HG03354 (cell line): ENCODE results near the gene SERPINI1.

Source experiments
- ATAC-seq: cut with Tn5 transposase; IDR thresholded peaks from one replicate; pipeline ENCODE4 v1.9.1; 2021; ENCODE audit warnings: mild to moderate bottlenecking; ENCODE audit not compliant: unreplicated experiment, poor library complexity, severe bottlenecking

Gene SERPINI1

DNA sequence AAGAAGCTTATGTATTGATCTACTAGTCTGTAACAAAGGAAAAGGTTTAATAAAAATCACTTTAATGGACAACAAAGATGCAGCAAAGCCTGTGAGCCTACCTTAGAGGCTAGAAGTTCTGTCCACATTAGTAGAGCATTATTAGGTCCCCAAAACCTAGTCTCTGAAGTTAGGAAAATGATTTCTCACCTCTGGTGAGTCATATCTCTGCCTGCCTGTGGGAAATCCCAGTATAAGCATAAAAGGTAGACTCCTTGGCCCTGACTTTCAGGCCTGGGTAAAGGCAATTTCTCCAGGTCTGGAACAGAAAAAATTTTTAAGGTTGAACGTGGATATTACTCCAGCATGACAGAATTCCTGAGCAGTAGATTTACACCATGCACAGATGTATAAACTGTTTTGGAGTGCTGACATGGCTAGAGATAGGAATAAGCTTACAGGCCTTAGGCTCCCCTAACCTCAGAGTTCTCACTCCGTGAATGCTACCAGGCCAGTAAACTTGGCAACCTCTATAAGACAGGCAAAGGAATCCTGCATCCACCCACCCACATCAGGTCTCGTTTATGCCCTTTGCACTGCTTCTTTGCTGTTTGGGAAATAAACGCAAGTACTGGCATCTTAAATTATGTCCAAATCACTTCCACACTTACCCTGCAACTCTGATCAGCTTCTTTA is 104.1 kb downstream of the SERPINI1 start:
- no peak for ATAC-seq

DNA sequence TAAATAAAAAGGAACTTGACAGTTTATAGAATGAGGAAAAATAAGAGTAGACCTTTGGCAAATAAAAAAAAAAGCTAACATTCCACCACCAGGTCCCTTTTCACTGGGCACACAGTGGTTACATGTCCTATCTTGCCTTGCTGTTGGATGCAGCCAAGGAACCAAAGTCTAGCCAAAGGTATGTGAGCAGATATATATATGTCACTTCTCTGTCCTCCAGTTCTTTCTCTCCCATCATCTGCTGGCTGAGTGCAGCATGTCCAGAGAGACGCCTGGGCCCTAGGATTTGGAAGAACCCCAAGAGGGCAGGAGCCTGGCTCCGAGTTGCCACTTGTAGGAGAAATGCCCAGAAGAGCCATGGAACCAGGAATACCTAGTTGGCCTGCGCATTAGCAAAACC is 104.7 kb downstream of the SERPINI1 start:
- no peak for ATAC-seq

DNA sequence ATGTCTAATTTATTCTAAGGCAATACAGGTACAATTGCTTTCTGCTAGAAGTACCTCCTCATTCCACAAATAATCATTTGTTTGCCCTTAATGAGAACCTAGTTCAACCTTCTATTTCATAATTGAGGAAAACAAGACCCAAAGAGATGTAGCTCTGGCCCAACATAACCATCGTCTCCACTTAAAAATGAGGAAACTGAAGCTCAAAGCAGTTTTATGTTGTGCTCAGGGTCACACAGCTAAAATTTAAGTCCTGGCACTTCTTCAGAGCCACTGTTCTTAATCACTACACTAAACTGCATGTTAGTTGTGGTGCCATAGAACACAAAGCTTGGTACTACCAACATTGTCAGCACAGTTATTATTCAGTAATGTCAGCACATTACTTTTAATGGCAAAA is 108.0 kb downstream of the SERPINI1 start:
- ATAC-seq = peak; percentile 23

DNA sequence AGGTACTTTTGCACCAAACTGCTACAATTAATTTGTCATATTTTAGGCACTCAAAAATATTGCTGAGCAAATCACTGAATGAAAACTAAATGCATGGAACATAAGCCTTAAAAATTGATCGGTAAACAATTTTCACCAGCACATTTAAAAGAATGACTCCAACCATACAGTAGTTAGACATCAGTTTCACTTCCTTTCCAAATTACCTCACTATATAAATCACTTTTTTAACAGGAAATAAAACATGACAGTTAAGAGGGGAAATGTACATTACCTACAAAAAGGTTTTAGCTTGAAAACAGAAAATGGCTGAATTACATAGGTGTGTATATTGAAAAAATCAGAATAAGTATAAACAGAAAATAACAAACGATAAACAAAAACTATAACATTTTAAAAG is 108.4 kb downstream of the SERPINI1 start:
- peak; percentile 74 for ATAC-seq

DNA sequence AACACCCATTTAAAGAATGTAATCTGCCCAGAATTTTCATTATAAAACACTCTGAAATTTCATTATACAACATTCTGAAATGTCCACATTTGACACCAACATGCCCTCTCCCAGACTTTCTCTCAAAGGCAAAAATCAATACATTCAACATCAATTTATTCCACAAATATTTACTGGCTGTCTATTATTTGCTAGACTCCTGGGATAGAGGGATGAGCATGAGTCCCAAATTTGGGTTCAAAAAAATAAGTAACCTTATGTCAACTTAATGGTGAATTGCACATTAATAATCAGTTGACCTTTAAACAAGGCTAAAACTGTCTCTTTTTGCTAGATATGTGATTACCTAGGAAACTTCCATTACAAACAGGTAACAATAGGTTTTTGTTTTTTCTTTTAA is 109.0 kb downstream of the SERPINI1 start:
- no peak for ATAC-seq

DNA sequence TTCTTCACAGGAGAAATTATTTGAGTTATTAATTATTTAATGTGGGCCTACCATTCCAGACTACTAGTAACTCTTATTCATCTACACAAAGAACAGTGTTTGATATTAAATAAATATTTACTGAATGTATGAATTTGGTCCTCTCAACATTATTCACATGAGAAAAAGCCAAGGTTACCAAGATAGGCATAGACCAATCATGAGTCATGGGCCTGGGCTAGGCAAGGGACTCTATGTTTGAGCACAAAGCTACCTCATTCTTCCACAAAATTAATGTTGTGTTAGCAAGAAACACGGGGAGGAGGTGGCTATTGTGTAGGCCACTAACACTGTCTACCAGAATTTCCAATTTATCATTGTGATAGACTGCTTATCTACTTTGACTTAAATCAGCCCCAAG is 115.7 kb downstream of the SERPINI1 start:
- no peak for ATAC-seq

DNA sequence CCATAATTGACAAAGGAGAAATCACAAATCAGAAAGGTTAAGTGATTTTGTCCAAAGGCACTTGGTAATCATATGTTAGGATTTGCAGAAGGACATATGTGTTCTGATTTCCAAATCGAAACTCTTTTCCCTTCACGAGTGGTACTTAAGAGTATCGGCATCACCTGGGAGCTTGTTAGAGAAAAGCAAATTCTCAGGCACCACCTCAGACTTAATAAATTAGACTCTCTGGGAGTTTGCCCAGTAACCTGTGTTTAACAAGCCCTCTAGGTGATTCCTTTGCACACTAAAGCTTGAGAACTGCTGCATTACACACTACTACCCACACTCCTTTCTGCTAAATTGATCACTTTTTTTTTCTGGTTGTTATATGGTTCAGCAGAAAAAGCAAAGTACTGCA is 116.2 kb downstream of the SERPINI1 start:
- no peak for ATAC-seq

DNA sequence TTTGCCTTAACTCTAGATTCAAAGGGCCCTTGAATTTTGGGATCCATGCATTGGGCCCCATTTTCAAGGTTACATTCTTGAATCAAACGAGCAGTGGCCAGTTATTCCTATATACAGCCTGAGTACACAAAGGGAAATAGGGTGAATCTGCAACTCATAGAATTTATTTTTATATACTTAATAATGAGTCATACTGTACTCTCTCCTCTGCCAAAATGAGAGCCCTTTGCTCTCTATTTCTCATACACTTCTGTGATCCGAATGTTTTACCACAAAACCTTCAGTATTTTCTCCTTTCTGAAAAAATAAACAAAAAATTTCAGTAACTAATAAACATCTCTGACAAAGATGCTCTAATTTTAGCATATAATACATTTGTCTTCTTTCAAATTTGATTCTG is 116.7 kb downstream of the SERPINI1 start:
- no peak for ATAC-seq

DNA sequence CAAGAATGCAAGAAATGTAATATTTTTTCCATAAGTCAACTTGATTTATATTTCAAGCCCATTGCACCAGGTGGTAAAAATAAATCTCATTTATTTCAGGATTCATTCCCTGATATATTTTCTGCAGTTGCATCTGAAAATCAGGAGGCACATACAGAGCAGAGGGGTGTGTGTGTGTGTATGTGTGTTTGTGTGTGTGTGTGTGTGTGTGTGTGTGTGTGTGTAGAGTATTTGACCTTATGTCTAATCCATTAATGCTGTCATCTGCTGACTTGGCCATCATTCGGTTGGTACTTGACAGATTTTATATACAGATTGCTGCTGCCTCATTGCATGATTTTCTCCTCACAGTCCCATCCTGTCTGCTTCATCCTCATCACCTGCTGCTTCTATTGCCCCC is 118.5 kb downstream of the SERPINI1 start:
- ATAC-seq = no peak

DNA sequence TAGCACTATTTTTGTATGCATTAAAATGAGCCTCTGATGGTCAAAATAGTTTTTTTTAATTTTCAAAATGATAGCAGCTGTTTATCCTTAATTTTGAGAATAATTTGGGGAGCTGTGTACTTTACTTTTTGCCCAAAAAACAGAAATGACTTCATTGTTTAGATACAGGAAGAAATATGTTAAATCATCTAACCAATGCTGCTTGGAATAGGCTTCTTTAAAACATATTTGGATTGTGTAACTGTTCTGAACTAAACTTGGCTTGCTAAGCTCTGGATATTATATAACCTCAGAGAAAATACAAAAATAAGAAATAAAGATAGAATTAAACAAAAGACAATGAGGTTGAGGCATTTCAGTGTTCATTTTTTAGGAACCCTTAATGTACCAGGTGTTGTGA is 119.3 kb downstream of the SERPINI1 start:
- no peak for ATAC-seq

DNA sequence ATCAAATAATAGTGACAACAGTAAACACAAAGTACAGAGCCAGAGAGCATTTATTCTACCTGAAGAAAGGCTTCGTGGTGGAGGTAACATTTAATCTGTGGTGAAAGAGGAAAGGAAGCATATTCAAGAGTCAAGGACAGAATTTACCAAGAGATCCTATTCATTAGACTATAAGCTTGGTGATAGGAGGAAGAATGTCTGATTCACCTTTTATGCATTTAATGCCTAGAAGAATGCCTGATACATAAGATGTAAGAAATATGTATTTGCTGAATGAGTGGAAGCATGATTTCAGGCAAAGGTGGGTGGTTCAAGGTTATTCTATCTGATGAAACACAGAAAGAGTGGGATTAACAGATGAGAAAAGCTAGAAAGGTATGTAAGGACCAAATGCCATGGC is 119.8 kb downstream of the SERPINI1 start:
- ATAC-seq = no peak

DNA sequence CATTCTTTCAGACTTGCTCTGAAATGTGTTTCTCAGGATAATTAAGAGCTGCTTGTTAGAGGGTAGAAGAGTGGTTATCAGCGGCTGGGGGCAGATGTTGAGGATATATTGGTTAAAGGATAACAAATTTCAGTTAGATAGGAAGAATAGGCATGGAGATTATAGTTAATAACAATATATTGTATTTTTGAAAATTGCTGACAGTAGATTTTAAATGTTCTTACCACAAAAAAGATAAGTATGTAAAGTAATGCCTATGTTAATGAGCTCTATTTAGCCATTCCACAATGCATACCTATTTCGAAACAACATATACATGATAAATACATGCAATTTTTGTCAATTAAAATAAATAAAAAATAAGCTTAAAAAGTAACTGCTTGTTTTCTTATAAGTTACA is 123.3 kb downstream of the SERPINI1 start:
- ATAC-seq = no peak

DNA sequence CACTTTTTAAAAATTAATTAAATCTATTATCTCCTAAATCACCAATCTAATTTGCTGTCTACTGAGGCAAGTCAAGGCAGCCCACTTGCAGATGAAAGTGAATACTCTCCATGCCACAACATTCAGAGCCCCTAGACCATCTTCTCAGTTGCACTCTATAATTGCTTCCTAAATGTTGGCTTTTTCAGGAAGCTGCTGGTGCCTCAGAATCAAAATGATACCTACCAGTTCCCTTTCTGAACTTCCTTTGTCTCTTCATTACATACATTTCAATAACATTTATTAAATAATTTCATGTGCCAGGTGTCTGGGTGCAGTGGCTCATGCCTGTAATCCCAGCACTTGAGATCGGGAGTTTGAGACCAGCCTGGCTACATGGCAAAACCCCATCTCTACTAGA is 124.1 kb downstream of the SERPINI1 start:
- no peak for ATAC-seq

DNA sequence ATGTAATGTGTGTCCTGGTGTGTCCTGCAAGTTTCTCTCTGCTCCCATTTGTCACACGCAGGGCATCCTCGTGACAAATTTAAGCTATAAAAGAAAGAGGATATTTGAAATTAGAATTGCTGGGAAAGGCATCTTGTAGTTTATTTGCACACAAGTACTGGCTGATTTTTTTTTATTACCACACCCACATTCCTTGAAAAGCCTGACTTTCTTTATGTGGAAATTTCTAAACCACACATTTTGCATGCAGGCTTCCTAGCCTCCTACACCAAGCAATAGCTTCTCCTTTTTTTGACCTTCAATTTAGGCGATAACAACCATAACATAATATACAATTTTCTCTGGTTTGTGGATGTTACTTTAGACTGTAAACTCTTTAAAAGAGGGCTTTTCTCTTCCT is 126.1 kb downstream of the SERPINI1 start:
- ATAC-seq = no peak

DNA sequence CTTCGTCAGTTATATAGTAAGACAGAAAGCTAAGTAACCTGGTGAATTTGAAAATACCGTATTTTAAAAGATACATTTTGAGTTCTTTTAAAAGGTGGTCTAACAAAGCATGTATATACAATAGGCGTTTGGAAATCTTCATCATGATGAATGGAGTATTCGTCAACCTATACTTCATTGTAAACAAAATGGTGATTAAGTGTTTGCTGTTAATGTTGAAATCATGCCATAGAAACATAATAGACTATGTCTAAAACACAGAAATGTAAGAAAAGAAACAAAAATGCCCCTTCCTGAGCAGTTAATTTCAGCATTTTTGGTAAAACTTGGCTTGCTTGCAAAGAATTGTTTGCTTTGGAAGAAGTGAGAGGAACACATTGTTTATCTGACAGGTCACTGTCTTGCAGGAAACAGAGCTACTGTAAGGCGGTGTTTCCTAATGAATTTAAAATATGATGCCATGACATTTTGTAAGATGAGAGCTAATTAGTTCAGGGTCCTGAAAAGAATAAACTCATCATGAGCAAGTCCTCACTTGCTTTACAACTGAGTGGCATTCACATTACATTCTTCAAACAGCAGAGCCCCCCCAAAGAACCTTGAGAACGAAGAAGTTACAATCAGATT is 126.7 kb downstream of the SERPINI1 start:
- ATAC-seq = no peak

DNA sequence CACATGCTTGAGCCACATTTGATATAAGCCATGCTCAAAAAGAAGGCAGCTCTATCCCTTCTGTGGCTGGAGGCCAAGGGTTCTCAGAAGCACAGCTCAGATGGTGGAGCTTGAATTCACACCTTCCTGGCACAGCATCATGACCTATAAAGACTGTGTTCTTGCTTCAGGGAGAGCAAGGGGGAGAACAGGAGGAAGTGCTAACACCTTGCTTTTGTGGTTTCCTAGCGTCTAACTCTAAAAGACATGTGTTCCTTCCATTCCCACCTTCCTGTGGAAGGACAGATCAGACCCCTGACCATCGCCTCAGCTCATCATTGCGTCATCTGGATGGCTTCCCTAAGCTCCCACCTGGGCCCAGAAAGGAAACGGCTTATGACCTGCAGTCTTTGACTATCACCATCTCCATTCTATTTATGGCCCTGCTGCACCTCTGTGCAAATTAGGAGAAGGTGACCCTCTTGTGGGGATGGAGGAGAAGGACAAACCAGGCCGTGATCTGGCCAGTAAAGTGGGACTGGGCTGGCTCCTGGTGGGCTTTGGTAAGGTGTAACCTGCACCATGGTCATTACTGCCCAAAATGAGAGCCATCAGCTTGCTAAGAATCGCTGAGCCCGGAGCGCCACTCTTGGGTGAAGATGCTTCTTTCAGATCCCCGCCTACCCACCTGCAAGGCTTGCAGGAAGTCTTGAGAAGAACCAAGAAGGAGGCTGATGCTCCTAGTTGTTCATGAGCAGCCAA is 128.5 kb downstream of the SERPINI1 start:
- no peak for ATAC-seq

DNA sequence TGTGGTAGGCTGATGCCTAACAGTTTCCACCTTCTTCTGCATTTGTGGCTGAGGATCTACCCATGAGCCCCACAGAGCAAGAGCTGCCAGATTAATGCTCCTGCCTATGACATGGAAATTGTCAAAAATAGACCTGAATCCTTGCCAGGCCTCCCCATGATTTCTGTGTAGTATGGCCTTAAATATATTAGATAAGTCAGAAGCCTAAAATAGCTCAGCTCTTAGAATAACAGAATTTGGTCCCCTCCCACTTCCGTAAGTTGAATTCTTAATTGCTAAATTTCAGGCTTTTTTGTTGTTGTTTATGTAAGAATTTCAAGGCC is 129.0 kb downstream of the SERPINI1 start:
- ATAC-seq = no peak

DNA sequence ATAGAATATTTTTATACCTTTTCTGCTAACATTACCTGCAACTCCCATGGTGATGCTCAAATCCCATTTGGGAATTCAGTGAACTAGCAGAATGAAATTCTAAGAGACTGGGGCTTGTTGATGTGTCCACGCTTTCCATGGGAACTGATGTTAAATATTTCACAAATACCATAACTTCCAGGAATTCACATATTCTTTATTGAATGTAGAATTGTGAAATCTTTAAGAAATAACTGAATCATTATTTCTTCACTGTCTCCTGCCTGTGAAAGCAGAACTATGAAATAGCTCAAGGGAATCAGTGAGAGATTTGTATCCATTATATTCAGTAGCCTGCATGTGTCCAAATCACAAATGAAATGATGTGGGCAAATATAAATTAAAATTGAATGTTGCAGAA is 130.8 kb downstream of the SERPINI1 start:
- ATAC-seq = no peak

DNA sequence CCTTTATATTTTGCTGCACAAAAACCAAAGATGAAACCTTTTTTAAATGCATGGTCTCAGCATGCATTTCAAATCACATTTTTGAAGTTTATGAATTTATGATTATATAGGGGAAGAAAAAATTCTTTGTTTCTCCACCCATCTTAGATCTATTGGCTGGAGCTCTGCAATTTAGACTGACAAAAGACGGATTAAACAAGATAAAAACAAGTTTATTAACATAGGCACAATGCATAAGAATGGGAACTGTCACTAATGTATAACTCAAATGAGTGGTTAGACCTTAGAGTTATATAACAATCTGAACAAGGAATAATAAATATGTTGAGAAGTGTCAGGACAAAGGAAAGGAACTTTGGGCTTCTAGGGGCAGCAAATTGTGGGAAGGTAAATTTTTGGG is 132.5 kb downstream of the SERPINI1 start:
- no peak for ATAC-seq

DNA sequence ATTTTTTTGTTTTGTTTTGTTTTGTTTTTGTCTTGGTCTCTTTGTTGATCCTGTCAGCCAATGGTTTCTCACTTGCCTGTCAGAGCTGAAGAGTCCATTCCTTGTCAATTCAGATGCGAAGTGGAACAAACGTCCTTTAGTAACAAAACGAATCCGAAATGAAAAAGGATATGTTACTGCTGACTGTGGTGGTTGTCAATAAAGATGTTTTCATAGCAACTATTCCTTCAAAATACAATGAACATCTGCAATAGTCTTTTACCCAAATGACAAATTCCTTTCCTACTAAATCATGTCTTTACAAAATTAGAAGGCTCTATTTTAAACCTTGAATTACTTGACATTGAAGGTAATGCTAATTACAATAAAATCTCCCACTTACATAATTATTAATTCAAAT is 134.7 kb downstream of the SERPINI1 start:
- no peak for ATAC-seq

DNA sequence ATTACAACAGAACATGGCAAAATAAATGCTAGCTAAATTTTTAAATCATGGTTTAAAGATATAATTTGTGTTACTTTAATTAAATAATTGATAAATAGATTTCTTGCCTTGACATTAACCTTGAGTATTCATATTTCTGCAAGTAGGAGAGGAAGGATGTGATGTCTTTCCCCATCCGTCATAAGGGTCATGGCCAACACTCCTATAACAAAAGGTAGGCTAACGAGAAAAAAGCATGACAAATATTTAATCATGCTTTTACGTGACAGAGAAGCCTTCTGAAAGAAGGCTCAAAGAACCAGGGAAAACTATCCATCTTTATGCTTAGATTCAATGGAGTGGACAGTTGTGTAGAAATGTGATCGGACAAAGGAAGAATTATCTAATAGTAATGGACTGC is 135.2 kb downstream of the SERPINI1 start:
- ATAC-seq = no peak
